Measurements from ENCODE around the gene NES. TPM values are rescaled to one million over a fixed set of nuclear protein-coding genes. Genes with fewer than 3 reads are reported as not detected.

NES gene
- total and polyA plus RNA-seq, 2 of the 8 experiments (the other 6 are each of a cell fraction or from before 2014, with no cell fraction given): 13.3 to 135 TPM

- Histone ChIP-seq H3K56ac (replicated peaks; ENCODE audit: insufficient read length, low read depth, low read length) (no peak overlapping the region), H3K9me3 (ENCODE audit: insufficient read depth in 2 of 2, low read depth in 1 of 2, low read length in 1 of 2) (no peaks in the 10 kb centered on the region), H3K23me2 (ENCODE audit: low read depth, low read length) (peaks cover 9% of the 10 kb centered on the region; the same call in 1 of the 2 replicates), H2BK12ac (ENCODE audit: low read depth, low read length) (no peak overlapping the region), H2BK120ac (replicated peaks; ENCODE audit: low read depth, low read length) (no peak overlapping the region), H3K4me1 (replicated peaks in 1 of 4; ENCODE audit: control insufficient read depth in 3 of 4, insufficient read depth in 4 of 4, low read length in 3 of 4) (no peaks in the 10 kb centered on the region; a peak in 3 of 7 replicates), H3K27ac (ENCODE audit: low read depth, low read length) (no peak overlapping the region), H3K4ac (replicated peaks; ENCODE audit: insufficient read length, low read depth, low read length) (no peak overlapping the region), H2AFZ (ENCODE audit: low read length) (no peak overlapping the region), H2AK5ac (ENCODE audit: low read depth, low read length) (no peak overlapping the region), H3K79me1 (ENCODE audit: low read depth, low read length) (no peaks in the 10 kb centered on the region), H4K8ac (ENCODE audit: extremely low read depth, insufficient read depth, low read length) (no peak overlapping the region), H3K14ac (ENCODE audit: insufficient read length) (no peak overlapping the region), H4K91ac (replicated peaks; ENCODE audit: insufficient read length, low read length) (no peak overlapping the region), H2BK5ac (ENCODE audit: low read depth, low read length) (no peak overlapping the region), H3K36me3 (ENCODE audit: control insufficient read depth in 2 of 4, insufficient read depth in 4 of 4, low read length in 3 of 4) (no peaks in the 10 kb centered on the region), H4K5ac (ENCODE audit: insufficient read length, low read depth, low read length) (no peak overlapping the region), H3K4me3 (ENCODE audit: extremely low read depth in 1 of 4, insufficient read depth in 2 of 4, low read depth in 3 of 4, low read length in 4 of 4) (no peak overlapping the region), H3K9ac (replicated peaks in 1 of 4; ENCODE audit: extremely low read depth in 1 of 4, low read depth in 3 of 4, low read length in 3 of 4) (no peak overlapping the region), H4K20me1 (replicated peaks in 1 of 2; ENCODE audit: control insufficient read depth in 1 of 2, insufficient read depth in 2 of 2, low read length in 2 of 2) (no peaks in the 10 kb centered on the region), H3K4me2 (ENCODE audit: insufficient read depth in 1 of 2, low read depth in 2 of 2, low read length in 2 of 2) (peak overlapping the region; percentile 26 to 48; a peak in 2 of 4 replicates), H3K18ac (ENCODE audit: extremely low read depth, low read length) (no peak overlapping the region), H2BK15ac (ENCODE audit: low read length) (no peak overlapping the region), H2BK20ac (ENCODE audit: low read length) (no peak overlapping the region), H3K23ac (ENCODE audit: insufficient read length) (no peak overlapping the region), H3K79me2 (ENCODE audit: control insufficient read depth in 1 of 2, insufficient read depth in 2 of 2, low read length in 2 of 2) (no peaks in the 10 kb centered on the region), H3K27me3 (replicated peaks in 1 of 4; ENCODE audit: control insufficient read depth in 3 of 4, extremely low read depth in 1 of 4, insufficient read depth in 3 of 4, low read length in 3 of 4) (peaks cover 18 to 40% (median 33%) of the 10 kb centered on the region in 4 experiments)
- no peak for FAIRE-seq
- WGBS, 2 experiments (ENCODE audit: extremely low coverage in 1 of 2, insufficient coverage in 1 of 2, insufficient read length in 1 of 2, insufficient replicate concordance in 2 of 2, low coverage in 1 of 2, low lambda C conversion rate in 2 of 2, missing lambda C conversion rate in 1 of 2): 32% methylated on average over 6 of the region's 6 CpGs; no CpG with 5 or more reads in 1 of the 2 experiments
- POLR2A ChIA-PET (ENCODE audit: partially characterized antibody): interaction anchor here (0.6 to 2.6 kb wide), 14 partner anchors 8 to 501 kb away, joined by 3 to 11 read pairs (median 4); partner anchors contain the start of genes NAXE and NES
- CTCF ChIA-PET (ENCODE audit: partially characterized antibody): interaction anchor here (0.7 to 43.0 kb wide), 29 partner anchors 9 to 468 kb away, joined by 3 to 868 read pairs (median 5); partner anchors contain the start of genes BCAN, CRABP2, GPATCH4 and METTL25B
- DNase-seq (ENCODE audit: low read depth in 1 of 2, low spot score in 2 of 2): no peak
- no peak for TF ChIP-seq TCF12 (IDR thresholded peaks at IDR 0.05; ENCODE audit: low read depth, low read length)
- TF ChIP-seq POU5F1 (IDR thresholded peaks at IDR 0.05; ENCODE audit: low read depth, low read length): no peak
- no peak for TF ChIP-seq NRF1 (IDR thresholded peaks at IDR 0.05; ENCODE audit: low read depth, low read length)
- TF ChIP-seq RAD21 (IDR thresholded peaks at IDR 0.05 in 1 of 2, conservative IDR thresholded peaks at IDR 0.05 in 1 of 2; ENCODE audit: low read depth in 2 of 2, low read length in 2 of 2): no peak
- no peak for TF ChIP-seq SIRT6 (IDR thresholded peaks at IDR 0.05; ENCODE audit: low read length)
- no peak for TF ChIP-seq KDM4A (IDR thresholded peaks at IDR 0.05; ENCODE audit: low read depth, low read length, severe bottlenecking)
- TF ChIP-seq CREB1 (IDR thresholded peaks at IDR 0.05): no peak
- no peak for TF ChIP-seq JUND (IDR thresholded peaks at IDR 0.05; ENCODE audit: low read length)
- no peak for TF ChIP-seq TBP (IDR thresholded peaks at IDR 0.05; ENCODE audit: low read depth, low read length)
- TF ChIP-seq TAF7 (optimal IDR thresholded peaks at IDR 0.05; ENCODE audit: borderline replicate concordance, low read depth, low read length): no peak
- TF ChIP-seq BACH1 (IDR thresholded peaks at IDR 0.05; ENCODE audit: low read length): no peak
- no peak for TF ChIP-seq RNF2 (IDR thresholded peaks at IDR 0.05; ENCODE audit: borderline replicate concordance, low read depth, low read length, missing control alignments, poor library complexity, severe bottlenecking)
- TF ChIP-seq EGR1 (IDR thresholded peaks at IDR 0.05; ENCODE audit: borderline replicate concordance, low read depth, low read length): no peak
- no peak for TF ChIP-seq CHD2 (IDR thresholded peaks at IDR 0.05; ENCODE audit: low read length)
- TF ChIP-seq CBX5 (IDR thresholded peaks at IDR 0.05; ENCODE audit: low read depth, low read length): no peak
Measured at GRCh38 chr1:156619582-156619955, 57.6 kb downstream of the NES start.
